ENCODE results near the gene ZMYND8.
"Not testable (repeated sequence)": the region's sequence is repeated elsewhere in the genome, so short reads cannot be mapped to it uniquely, and the experiment has no call there.

DNA sequence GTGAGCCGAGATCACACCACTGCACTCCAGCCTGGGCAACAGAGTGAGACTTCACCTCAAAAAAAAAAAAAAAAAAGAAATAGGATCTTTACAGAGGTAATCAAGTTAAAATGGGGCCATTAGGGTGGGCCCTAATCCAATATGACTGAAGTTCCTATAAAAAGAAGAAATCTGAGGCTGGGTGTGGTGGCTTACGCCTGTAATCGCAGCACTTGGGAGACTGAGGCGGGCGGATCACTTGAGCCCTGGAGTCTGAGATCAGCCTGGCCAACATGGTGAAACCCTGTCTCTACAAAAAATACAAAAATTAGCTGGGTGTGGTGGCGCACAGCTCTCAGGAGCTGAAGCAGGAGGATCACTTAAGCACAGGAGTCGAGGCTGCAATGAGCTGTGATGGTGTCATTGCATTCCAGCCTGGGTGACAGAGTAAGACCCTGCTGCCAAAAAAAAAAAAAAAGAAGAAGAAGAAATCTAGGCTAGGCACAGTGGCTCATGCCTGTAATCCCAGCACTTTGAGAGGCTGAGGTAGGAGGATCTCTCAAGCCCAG, 19.7 kb upstream of the ZMYND8 start:
- TF ChIP-seq, protein P1, sequence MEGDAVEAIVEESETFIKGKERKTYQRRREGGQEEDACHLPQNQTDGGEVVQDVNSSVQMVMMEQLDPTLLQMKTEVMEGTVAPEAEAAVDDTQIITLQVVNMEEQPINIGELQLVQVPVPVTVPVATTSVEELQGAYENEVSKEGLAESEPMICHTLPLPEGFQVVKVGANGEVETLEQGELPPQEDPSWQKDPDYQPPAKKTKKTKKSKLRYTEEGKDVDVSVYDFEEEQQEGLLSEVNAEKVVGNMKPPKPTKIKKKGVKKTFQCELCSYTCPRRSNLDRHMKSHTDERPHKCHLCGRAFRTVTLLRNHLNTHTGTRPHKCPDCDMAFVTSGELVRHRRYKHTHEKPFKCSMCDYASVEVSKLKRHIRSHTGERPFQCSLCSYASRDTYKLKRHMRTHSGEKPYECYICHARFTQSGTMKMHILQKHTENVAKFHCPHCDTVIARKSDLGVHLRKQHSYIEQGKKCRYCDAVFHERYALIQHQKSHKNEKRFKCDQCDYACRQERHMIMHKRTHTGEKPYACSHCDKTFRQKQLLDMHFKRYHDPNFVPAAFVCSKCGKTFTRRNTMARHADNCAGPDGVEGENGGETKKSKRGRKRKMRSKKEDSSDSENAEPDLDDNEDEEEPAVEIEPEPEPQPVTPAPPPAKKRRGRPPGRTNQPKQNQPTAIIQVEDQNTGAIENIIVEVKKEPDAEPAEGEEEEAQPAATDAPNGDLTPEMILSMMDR (IDR thresholded peaks at IDR 0.05; ENCODE audit: low read length) = not testable (repeated sequence)
- TF ChIP-seq EZH2 (optimal IDR thresholded peaks at IDR 0.05; ENCODE audit: low read depth, low read length) = not testable (repeated sequence)
